NCI-H345 treated with DMSO at 0.1 percent for 48 hours (cell line): ENCODE measurements around the gene TXNDC11.

Experiments used
- DNase-seq: peaks from one replicate; lab custom pipeline; 2025; ENCODE audit not compliant: unreplicated experiment; lab: John Stamatoyannopoulos, UW

TXNDC11 gene

GRCh38 chr16:11662582-11662981, 80.1 kb downstream of the TXNDC11 start:
- DNase-seq: no peak

GRCh38 chr16:11660565-11660964, 82.1 kb downstream of the TXNDC11 start:
- DNase-seq: no peak

- DNase-seq: no peak
These were observed 83.6 kb downstream of the TXNDC11 start for GRCh38 chr16:11658896-11659708.

DNA sequence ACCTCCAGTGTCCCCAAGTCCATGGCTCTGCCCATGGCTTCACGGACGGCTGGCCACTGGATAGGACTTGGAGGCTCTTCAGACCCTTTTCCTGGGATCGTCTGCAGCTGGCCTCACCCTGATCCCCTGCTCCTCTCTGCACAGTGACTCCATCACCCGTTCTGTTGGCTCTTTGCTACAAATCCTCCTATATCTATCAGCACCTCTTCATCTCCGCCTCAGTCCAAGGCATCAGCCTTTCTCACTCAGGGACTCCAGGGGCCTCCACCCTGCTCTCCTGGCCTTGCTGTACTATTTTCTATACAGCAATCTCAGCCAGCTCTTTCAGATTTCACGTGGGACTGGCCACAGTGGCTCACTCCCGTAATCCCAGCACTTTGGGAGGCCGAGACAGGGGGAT, 85.1 kb downstream of the TXNDC11 start:
- DNase-seq: no peak

DNA sequence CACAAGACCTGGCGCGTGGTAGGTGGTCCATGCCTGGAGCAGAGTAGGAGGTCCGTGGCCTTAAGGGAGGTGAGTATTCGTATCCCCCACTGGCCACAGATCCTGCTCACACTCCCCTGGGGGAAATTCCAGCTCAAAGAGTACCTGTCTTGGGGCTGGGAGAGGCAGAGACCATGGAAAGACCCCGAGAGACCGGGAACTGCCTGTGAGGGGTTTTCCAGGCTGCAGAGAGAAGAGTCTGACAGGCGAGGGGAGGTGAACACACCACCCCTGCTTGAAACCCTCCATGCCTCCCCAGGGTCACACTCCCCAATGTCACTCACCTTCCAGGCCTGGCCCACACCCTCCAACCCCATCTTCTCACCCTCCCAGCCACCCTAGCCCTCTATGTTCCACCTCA, 87.0 kb downstream of the TXNDC11 start:
- no peak for DNase-seq

GRCh38 chr16:11651796-11652195, 90.9 kb downstream of the TXNDC11 start:
- DNase-seq: no peak

DNA sequence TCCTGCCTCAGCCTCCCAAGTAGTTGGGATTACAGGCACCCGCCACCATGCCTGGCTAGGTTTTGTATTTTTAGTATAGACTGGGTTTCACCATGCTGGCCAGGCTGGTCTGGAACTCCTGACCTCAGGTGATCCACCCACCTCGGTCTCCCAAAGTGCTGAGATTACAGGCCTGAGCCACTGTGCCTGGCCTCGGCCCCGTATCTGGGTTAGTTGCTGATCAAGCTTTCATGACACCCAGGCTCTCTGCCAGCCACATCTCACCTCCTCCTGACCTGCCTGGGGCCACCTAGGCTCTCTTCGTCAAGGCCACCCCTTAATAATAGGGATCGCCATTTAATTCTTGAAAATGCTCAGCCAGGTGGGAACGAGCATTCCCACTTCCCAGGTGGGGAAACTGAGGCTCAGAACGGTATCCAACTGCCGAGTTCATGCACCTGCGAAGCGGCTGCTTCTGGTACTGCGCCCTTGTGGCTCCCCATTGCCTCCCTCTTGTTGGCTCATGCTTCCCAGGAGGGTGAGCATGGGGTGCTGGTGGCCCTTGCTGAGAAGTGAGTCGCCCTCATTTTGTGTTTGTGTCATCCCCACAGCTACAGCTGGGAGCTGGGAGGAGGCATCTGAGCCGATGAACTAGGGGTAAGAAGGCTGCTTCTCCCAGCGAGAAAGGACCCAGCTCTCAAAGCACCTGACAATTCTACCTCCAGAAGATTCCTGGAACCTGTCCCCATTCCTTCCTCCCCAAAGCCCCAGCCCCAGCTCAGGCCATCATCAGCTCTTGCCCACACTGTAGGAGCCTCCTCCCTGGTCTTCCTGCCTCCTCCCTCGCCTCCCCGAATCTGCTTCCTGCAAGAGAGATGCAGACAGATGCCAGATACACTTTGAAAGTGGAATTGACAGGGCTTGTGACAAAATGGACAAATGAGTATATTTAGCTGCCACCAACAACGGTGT, 91.7 kb downstream of the TXNDC11 start:
- DNase-seq: no peak

- no peak for DNase-seq
These were observed 93.4 kb downstream of the TXNDC11 start for GRCh38 chr16:11649276-11649675.

- no peak for DNase-seq
These were observed 99.9 kb downstream of the TXNDC11 start for GRCh38 chr16:11642765-11643116.

- peak; percentile 53 for DNase-seq
These were observed 101.5 kb downstream of the TXNDC11 start for GRCh38 chr16:11640987-11641817.

- DNase-seq: no peak
These were observed 102.4 kb downstream of the TXNDC11 start for GRCh38 chr16:11639925-11640899.

DNA sequence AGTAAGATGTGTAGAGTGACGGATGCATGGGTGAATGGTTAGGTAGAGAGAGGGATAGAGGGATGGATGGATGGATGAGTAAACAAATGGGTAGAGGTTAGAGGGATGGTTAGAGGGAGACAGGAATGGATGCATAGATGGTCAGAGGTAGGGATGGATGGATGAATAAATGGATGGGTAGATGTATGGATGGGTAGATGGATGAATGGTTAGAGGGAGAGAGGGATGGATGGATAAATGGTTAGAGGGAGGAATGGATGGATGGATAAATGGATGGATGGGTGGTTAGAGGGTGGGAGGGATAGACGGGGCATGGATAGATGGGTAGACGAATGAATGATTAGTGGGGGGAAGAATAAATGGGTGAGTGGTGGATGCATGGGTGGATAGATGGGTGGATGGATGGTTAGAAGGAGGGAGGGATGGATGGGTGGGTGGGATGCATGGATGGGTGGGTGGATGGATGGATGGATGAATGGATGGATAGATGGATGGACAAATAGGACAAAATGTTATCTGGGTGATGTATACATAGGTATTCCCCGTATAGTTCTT, 103.6 kb downstream of the TXNDC11 start:
- DNase-seq: no peak

DNA sequence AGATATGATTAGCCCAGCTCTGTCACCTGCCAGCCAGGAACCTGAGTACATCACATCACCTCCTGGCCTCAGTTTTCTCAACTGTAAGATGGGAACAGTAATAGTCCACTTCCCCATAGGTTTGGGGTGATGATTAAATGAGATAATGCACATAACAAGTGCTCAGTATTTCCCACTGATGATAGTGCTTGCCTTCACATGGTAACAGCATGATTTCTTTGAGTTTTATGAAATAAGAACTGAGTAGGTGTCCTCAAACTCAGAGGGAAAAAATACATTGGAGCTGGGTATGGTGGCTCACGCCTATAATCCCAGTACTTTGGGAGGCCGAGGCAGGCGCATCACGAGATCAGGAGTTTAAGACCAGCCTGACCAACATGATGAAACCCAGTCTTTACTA, 104.5 kb downstream of the TXNDC11 start:
- no peak for DNase-seq

- DNase-seq: no peak
These were observed 105.3 kb downstream of the TXNDC11 start for GRCh38 chr16:11637320-11637719.

- peak; percentile 58 for DNase-seq
These were observed 106.4 kb downstream of the TXNDC11 start for GRCh38 chr16:11636172-11636721.

GRCh38 chr16:11635679-11636171, 106.9 kb downstream of the TXNDC11 start:
- no peak for DNase-seq

GRCh38 chr16:11635113-11635652, 107.5 kb downstream of the TXNDC11 start:
- no peak for DNase-seq

DNA sequence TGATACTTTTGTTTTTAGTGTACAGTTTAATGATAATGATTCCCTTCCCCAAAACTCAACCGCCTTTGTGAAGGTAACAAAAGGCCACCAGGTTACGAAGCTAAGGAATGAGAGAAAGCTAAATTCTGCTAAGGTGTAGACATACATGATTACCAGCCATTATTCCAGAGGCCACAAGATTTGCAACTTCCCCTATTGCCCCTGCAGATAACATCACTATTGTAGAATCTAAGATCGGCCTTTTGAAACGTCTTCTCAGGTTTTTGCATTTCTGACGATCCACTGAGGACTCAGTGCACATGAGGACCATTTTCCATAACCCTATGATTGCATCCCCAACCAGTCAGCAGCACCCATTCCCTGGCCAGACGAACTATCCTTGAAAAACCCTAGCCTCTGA, 108.3 kb downstream of the TXNDC11 start:
- DNase-seq: no peak

DNA sequence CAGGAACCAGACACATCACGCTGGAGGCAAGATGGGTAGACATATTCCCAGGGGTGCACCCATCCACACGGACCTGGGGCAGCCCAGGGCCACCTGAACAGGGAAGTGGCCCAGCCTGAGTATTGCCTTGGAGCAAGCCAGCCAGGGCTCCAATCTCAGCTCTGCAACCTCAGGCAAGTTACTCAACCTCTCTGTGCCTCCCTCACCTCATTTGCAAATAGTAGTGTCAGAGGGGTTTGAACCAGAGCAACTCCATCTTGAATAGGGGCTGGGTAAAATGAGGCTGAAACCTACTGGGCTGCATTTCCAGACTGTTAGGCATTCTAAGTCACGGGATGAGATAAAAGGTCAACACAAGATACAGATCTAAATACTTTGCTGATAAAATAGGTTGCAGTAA, 109.5 kb downstream of the TXNDC11 start:
- no peak for DNase-seq
